Stimulated activated CD4-positive, alpha-beta T cell treated with anti-CD3 and anti-CD28 coated beads, Interleukin-1b, Interleukin-23, amount 100 ng/mL, for 24 hours (primary cell): ENCODE measurements around the gene ONECUT1.
A peak's percentile ranks its signal among the peaks of the same experiment; 100 is the strongest.

Experiments used
- DNase-seq, 4 experiments: peaks; one replicate each; pipeline ENCODE4 v3.0.0-alpha.2; 2020; ENCODE audit warnings: low read depth in 4 of 4, low spot score in 1 of 4

Gene ONECUT1

GRCh38 chr15:52783929-52784798, 6.0 kb downstream of the ONECUT1 start:
- no peak for DNase-seq

- no peak for DNase-seq
These were observed 6.8 kb downstream of the ONECUT1 start for GRCh38 chr15:52783191-52783829.

- DNase-seq: no peak
These were observed 7.6 kb downstream of the ONECUT1 start for GRCh38 chr15:52782514-52782913.

GRCh38 chr15:52780172-52780980, 9.8 kb downstream of the ONECUT1 start:
- DNase-seq: peak in 3 of 4 experiments; percentile 40 to 48 (median 41)

- DNase-seq: no peak
These were observed 11.7 kb downstream of the ONECUT1 start for GRCh38 chr15:52778457-52778856.

GRCh38 chr15:52772766-52773165, 17.4 kb downstream of the ONECUT1 start:
- DNase-seq: no peak

- no peak for DNase-seq
These were observed 24.4 kb downstream of the ONECUT1 start for GRCh38 chr15:52765785-52766184.

GRCh38 chr15:52764731-52765130, 25.4 kb downstream of the ONECUT1 start:
- no peak for DNase-seq

GRCh38 chr15:52762621-52763020, 27.5 kb downstream of the ONECUT1 start:
- no peak for DNase-seq

GRCh38 chr15:52760562-52760961, 29.6 kb downstream of the ONECUT1 start:
- DNase-seq: no peak

- DNase-seq: no peak
These were observed 30.2 kb downstream of the ONECUT1 start for GRCh38 chr15:52759969-52760368.

GRCh38 chr15:52757496-52757895, 32.6 kb downstream of the ONECUT1 start:
- no peak for DNase-seq

- DNase-seq: no peak
These were observed 38.6 kb downstream of the ONECUT1 start for GRCh38 chr15:52751522-52751921.

- no peak for DNase-seq
These were observed 40.9 kb downstream of the ONECUT1 start for GRCh38 chr15:52749258-52749657.

GRCh38 chr15:52746162-52746757, 43.9 kb downstream of the ONECUT1 start:
- DNase-seq: no peak

- no peak for DNase-seq
These were observed 44.6 kb downstream of the ONECUT1 start for GRCh38 chr15:52745326-52746161.

GRCh38 chr15:52738311-52738710, 51.8 kb downstream of the ONECUT1 start:
- DNase-seq: no peak

- no peak for DNase-seq
These were observed 52.4 kb downstream of the ONECUT1 start for GRCh38 chr15:52737720-52738119.

- DNase-seq: peak; percentile 47 to 69 (median 62)
These were observed 54.7 kb downstream of the ONECUT1 start for GRCh38 chr15:52735231-52736089.
